GM18499 (cell line): ENCODE results near the gene ZNRF3.
"Not testable (repeated sequence)": the region's sequence is repeated elsewhere in the genome, so short reads cannot be mapped to it uniquely, and the experiment has no call there.

Experiments
- ATAC-seq: cut with Tn5 transposase; IDR thresholded peaks from one replicate; pipeline ENCODE4 v1.9.1; 2021; ENCODE audit warnings: moderate number of reproducible peaks; ENCODE audit not compliant: insufficient read depth, unreplicated experiment

ZNRF3 gene

DNA sequence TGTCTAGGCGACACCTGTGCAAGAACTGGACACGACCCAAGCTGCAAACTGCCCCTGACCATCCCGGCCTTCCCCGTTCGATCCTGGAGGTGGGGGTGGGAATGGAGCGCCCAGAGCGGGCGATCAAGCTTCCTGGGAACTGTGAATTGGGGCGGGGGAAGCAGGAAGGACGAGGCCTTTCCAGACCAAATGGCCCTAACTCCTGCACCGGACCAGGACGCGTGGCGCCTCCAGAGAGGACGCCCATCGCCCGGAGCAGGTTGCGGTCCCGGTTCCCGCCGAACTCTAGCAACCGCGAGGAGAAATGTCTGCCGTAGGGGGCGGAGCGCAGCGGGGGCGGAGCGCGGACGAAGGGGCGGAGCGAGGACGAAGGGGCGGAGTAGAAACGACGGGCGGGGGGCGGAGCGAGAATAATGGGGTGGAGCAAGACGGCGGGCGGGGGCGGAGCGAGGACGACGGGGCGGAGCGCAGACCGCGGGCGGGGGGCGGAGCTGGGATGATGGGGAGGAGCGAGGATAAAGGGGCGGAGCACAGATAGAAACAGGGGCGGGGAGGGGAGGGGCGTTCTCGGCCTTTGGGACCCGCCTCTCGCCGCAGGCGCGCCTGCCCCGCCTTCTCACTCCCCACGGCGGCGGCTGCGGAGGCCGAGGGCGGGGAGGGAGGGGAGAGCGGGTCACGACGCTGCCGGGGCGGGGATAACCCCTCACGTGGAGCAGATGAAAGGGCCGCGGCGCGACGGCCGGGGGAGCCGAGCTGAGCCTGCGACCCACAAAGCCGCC is at the start of gene ZNRF3:
Gene ZNRF3, plus strand, starts transcription at position 695 of the 779 bp plus-strand sequence. CDS start 195 bp downstream, outside the sequence.
- no peak for ATAC-seq

DNA sequence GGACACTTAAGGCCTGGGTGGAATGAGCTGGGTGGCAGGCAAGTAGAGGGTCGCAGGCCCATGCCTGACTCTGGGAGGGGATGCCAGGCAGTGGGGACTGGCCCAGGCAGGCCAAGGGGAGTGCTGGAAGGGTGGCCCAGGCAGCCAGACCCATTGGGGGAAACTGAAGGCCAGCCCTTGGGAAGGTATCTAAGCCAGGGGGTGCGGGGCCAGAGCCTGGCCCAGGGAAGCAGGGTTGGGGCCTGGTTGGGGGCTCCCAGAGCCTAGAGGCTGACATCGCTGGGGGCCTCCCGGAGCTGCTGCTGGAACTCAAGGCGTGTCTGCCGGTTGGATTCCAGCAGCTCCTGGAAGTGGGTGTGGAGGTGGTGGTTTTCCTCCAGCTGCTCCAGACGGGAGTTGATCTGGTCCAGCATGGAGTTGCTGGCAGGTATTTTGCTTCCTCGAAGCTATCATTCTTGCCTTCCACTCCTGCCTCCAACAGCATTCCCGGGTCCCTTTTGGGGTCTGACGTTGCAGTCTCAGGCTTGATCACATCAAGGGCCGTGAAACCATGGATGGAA is 47.7 kb upstream of the ZNRF3 start:
- no peak for ATAC-seq

DNA sequence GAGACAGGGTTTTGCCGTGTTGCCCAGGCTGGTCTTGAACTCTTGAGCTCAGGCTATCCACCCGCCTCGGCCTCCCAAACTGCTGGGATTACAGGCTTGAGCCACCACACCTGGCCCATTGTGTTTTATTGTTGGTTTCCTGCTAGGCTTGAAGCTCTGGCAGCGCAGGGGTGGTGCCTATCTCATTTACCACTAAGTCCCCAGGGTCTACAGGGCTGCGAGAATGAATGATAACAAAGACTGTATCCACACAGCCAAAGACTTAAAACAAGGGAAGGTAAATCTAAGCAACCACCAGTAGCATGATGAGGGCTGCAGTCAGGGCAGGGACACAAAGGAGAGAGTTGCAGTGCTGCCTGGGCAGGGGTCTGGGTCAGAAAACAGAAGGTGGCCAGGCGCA is 45.7 kb upstream of the ZNRF3 start:
- ATAC-seq, result no peak

DNA sequence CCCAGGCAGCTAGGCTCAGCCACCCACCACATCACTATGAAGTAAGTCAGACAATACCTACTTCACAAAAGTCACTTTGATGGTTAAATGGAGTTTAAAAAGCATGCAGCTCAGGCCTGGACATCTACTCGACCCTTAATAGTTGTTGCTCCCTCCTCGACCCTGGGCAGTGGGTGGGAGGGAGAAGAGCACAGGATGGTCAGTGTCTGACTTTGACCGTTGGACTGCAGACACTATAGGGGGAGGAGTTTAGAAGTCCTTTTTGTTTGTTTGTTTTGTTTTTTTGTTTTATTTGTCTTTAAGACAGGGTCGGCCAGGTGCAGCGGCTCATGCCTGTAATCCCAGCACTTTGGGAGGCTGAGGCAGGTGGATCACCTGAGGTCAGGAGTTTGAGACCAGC is 44.4 kb upstream of the ZNRF3 start:
- no peak for ATAC-seq

DNA sequence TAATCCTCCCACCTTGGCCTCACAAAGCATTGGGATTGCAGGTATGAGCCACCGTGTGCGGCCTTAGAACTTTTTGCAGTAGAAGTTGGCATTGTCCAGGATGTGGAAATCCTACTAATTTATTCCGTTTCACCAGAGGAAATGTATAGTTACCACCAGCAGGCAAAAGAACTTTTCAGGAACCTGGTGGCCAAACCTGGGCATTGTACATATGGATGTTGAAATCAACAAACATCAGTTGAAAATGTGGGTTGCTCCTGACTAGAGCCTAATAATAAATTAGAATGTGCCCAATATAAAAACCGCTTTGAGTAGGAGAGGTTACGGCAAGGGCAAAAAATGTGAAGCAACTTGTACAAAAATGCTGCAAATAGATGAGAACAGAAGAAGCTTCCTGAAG is 42.3 kb upstream of the ZNRF3 start:
- no peak for ATAC-seq

DNA sequence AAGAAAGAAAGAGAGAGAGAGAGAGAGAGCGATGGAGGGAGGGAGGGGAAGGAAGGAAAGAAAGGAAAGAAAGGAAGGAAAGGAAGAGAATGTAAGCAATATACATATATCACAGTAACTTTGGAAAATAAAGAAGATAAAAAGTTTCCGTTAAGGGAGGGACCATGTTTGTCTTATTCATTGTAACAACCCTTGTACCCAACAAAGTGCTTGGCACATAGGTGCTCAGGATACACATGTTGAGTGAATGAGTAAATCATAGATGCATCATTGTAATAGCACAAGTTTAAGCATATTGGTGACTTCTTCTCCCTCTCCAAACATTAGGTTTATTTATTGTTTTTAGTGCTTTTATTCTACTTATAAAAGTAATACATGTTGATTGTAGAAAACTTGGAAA is 39.7 kb upstream of the ZNRF3 start:
- ATAC-seq, result no peak

DNA sequence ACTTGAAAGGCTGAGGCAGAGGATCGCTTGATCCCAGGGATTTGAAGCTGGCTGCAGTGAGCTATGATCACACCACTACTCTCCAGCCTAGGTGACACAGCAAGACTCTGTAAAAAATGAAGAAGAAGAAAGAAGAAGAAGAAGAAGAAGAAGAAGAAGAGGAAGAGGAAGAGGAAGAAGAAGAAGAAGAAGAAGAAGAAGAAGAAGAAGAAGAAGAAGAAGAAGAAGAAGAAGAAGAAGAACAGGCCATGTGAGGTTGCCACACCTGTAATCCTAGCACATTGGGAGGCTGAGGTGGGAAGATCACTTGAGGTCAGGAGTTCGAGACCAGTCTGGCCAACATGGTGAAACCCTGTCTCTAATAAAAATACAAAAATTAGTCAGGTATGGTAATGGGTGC is 39.1 kb upstream of the ZNRF3 start:
- not testable (repeated sequence) for ATAC-seq

DNA sequence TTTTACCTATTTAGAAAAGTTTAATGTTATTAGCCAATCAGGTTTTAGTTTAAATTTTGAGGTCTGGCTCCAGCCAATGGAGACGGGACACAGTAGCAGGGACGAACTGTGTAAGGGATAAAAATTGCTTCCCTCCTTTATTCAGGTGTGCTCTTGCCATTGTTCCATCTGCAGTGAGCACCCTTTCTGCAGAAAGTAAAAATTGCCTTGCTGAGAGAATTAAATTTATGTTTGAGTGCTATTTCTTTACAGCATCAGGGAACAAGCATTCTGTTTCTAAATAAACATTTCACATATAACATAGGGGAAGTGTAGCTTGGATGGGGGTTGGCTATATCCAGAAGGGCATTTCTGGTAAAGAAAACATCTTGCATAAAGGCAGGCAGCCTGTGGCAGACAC is 36.4 kb upstream of the ZNRF3 start:
- ATAC-seq, result no peak

DNA sequence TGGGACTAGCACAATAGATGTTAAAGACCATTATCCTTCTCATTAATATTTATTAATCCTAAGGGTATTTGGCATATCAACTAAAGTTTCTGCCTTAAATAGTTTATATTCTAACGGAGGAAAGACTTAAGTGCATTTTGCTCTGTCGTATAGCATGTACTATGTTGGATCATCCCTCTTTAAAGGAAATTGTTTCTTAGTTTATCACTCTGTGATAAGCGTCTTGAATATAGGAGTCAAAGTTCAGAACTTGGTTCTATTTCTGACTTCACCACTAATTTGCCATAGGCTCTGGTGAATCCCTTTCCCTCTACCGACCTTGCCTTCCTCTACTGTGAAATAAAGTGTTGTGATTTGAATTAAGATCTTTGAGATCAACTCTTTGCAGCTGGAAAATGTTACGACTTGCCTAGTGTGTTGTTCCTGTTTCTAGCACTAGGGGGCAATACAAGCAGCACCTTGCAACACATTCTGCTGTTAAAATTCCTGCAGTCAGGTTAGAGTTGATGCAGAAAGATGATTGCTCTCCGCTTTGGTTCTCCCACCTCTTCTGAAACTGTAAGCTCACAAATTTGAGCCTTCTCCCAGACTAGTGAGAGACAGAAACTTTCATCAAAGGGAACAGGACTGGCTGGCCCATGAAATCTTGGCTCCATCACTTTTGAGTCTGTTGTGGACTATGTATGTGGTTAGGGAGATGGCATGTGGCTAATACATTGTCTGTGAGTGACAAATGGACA is 27.8 kb upstream of the ZNRF3 start:
- ATAC-seq, result no peak

DNA sequence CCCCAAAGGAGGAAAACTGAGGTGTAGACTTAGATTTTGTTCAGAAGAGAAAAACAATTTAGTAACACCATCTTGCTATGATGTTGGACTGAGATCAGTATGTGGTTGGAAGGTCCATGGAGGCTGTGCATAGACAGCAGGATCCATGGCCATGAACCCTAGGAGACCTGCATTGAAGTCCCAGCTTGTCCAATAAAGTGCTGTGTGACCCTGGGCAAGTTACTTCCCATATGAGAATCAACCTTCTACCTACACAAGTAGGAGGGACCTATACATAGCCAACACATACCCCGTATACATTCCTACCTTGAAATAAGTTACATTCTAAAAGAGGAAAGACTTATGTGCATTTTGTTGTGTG is 27.3 kb upstream of the ZNRF3 start:
- ATAC-seq, result no peak

DNA sequence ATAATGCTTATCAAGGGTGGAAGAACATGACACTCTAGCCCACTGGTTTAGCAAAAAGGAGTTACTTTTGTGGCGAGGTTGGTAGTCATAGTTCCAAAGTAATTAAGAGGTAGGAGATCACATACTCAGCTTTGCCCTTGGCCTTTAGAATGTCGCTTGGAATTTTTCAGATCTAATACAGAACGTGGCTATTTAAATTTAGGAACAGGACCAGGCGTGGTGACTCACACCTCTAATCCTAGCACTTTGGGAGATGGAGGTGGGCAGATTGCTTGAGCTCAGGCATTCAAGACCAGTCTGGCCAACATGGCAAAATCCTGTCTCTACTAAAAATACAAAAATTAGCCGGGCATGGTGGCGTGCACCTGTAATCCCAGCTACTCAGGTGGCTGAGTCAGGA is 26.1 kb upstream of the ZNRF3 start:
- ATAC-seq, result no peak

DNA sequence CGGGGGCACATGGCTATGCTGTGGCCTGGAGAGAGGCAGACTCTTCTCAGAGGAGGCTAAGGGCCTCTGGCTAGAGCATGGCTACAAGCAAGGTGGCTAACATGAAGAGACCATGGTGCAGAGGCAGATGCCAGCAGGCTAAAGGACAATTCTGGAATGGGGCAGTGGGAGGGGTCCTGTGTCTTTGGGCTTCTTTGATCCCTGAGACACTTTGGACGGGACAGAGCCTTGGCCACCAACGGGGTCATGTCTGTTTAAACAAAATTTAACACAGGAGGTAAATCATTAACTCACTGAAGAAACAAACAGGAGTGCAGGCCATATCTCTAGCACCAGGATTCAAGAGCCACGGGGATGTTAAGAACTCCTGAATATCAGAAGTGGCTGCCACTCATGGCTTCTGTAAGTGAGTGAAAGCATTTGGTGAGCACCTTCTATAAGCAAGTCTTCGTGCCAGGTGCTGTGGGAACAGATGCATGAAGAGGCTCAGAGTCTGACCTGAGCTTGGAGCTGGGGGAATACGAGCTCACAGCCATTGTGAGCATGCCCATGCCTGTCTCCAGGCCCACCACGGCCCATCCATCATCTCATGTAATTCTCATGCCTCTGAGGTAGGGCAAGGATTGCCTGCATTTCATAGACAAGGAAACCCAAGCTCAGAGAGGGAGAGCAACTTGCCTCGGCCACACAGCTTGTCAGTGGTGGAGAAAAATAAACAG is 18.3 kb upstream of the ZNRF3 start:
- no peak for ATAC-seq

DNA sequence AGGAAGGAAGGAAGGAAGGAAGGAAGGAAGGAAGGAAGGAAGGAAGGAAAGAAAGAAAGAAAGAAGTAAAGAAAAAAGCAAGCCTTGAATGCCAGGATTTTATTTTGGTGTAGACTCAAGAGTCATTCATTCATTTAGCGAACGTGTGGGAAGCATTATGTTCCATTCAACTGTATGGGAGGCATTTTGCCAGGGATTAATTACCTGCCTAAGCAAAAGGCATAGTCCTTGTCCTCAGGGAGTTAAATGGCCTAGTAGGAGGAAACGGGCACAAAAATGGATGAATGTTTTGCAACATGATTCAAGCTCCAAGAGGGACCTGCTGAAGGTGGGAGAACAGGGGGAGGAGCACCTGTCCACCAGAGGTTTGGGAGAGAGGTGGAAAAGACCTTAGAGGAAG is 16.2 kb upstream of the ZNRF3 start:
- no peak for ATAC-seq

DNA sequence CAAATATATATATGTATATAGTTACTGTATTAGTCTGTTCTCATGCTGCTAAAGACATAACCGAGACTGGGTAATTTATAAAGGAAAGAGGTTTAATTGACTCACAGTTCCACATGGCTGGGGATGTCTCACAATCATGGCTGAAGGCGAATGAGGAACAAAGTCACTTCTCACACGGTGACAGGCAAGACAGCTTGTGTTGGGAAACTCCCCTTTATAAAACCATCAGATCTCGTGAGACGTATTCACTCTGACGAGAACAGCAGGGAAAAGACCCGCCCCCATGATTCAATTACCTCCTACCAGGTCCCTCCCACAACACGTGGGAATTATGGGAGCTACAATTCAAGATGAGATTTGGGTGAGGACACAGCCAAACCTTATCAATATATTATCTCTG is 15.0 kb upstream of the ZNRF3 start:
- ATAC-seq, result not testable (repeated sequence)

DNA sequence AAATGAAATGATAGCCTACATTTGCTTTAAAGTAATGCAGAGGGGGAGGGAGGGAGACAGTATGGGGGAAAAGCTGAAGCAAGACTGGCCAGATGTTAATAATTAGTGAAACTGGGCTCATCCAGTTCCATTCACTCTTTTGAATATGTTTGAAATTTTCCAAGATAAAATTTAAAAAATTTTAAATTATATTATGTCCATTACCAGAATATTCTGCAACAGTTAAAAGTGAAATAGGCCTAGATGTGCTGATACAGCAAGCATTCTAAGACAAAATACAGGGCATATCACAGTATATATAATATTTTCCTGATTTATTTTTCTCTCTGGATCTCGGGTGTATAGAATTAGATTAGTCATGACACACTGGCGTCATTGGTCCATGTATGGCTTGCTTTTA is 13.6 kb upstream of the ZNRF3 start:
- ATAC-seq, result no peak

DNA sequence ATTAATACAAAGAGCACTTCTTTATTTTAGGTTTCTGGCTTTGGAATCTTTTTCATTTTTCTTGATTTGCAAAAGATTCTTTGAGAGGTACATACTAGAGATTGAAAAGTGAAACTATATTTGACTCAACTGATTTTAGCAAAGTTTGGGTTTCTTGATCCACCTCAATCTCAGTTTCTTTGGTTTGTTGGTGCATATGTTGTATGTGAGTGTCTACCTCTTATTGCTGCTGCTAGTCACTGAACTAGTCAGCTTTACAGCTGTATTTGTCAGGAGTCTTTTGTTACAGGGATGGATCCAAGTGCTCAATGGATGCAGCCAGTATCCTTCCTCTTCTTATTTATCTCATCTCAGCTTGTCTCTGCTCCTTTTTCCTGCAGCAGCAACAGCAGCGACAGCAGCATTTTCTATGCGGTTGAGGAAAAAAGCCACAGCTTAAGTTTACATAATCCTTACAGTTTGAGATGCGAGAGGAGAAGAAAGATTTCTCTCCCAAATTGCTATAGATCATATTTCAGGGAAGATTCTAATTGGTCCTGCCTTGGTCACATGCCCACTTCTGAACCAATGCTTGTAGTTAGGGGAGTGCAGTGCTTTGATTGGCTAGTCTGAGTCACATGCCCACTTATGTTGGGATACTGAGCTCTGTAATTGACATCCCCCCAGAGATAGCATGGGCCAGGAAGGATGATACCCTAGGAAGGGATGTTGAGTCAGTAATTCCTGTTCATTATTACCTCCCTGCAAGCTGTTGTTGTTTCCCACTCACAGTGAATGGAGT is 10.0 kb upstream of the ZNRF3 start:
- no peak for ATAC-seq

DNA sequence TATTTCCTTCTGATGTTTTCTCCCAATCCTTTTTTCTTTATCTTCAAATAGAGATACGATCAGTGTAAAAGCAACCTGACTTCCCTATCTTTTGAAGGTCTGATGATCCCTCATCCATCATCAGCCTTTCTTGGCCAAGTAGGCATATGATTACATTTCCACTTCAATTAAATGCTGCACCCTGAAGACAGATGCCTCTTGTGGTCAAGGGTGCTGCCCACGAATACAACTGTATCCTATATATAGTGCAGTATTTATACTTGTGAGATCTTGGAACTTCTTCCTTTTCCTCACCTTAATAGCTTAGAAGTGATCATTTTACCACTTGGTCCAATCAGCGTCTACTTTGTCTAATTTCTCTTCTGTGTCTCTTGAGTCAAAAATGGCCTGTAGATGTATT is 9.3 kb upstream of the ZNRF3 start:
- ATAC-seq, result no peak

DNA sequence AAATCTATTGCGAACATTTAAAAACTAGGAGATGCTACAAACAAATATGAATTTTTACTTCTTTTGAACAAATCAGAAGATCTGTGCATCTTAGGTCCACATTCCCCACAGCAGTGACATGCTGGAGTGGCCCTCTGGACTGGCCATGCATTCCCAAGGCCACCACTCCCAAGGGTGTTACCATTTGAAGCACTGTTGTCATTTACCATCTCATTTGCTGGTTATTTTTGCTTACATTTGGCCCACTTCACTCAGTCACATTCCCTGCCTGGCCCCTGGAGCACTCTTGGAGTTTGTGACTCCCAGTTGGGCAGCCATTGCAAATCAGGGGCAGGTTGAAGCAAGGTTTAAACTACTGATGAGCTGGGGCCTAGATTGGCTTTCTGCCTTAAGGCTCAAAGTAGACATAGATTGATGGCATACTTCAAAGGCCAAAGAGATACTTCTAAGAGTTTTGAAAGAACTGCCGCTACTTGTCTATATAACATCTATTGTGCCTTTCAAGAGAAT is 8.5 kb upstream of the ZNRF3 start:
- ATAC-seq, result no peak

DNA sequence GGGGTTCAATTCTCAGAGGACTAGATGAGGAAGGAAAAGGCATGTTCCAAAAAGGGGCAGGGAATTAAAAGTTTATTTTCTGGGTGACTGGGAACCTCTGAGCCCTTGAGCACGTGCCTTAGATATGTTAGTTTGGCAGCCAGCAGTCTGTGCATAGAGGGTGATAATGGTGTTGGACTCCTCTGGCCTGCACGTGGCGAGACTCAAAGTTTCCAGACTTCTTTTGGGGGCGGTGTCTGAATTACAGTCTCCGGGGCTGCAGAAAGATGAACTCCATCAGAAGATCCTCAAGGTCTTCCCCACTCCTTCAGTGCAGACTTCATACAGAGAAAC is 861 bp upstream of the ZNRF3 start:
- ATAC-seq, result no peak

DNA sequence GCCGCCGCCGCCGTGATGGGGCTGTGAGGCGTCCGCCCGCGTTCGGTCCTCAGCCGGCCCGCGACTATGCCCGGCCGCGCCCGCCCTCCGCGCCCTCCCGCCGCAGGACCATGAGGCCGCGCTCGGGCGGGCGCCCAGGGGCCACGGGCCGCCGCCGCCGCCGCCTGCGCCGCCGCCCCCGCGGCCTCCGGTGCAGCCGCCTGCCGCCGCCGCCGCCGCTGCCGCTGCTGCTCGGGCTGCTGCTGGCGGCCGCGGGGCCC is 215 bp downstream of the ZNRF3 start:
- no peak for ATAC-seq
